Calu3 (cell line): ENCODE data around the gene QSOX1. TPM values are rescaled to one million over a fixed set of nuclear protein-coding genes. Genes with fewer than 3 reads are reported as not detected.

ENCODE experiments used
- BruUV-seq: library from RNA; stranded (reverse); fragments of 400-500 nt; replicated peaks from 2 replicates; lab custom pipeline; 2021; lab: Mats Ljungman, UMichigan
- CTCF ChIA-PET: fragments of 300-600 bp; sonication (Branson Sonifier 250); formaldehyde crosslinking; loops from one replicate; lab custom pipeline; 2022; ENCODE audit warnings: antibody characterized with exemption; lab: Charles Lee
- DNase-seq: peaks from one replicate; pipeline ENCODE4 v3.0.0; 2022
- H3K27ac Mint-ChIP-seq: one replicate; pipeline ENCODE4 v1.8.0; 2022; ENCODE audit warnings: mixed read lengths; ENCODE audit not compliant: unreplicated experiment
- H3K27me3 Mint-ChIP-seq: one replicate; pipeline ENCODE4 v1.8.0; 2022; ENCODE audit warnings: mixed read lengths; ENCODE audit not compliant: unreplicated experiment
- H3K36me3 Mint-ChIP-seq: one replicate; pipeline ENCODE4 v1.8.0; 2022; ENCODE audit warnings: mild to moderate bottlenecking, moderate library complexity, mixed read lengths; ENCODE audit not compliant: insufficient read depth, unreplicated experiment
- H3K4me1 Mint-ChIP-seq: one replicate; pipeline ENCODE4 v1.8.0; 2022; ENCODE audit warnings: mild to moderate bottlenecking, low read depth, mixed read lengths; ENCODE audit not compliant: unreplicated experiment
- H3K4me3 Mint-ChIP-seq: one replicate; pipeline ENCODE4 v1.8.0; 2022; ENCODE audit warnings: mild to moderate bottlenecking, low read depth, moderate library complexity, mixed read lengths; ENCODE audit not compliant: unreplicated experiment
- H3K9me3 Mint-ChIP-seq: one replicate; pipeline ENCODE4 v1.8.0; 2022; ENCODE audit warnings: low read depth, mixed read lengths; ENCODE audit not compliant: unreplicated experiment
- CTCF ChIP-seq: fragments of 200-600 bp; IDR thresholded peaks from one replicate; pipeline ENCODE4 v1.8.0; 2022; ENCODE audit warnings: antibody characterized with exemption; ENCODE audit not compliant: unreplicated experiment
- intact Hi-C: fragments of 100-400 bp; cut with micrococcal nuclease; formaldehyde crosslinking; loops from one replicate; pipeline ENCODE4 v1.10.0; 2022; ENCODE audit not compliant: unreplicated experiment
- total RNA-seq: library from RNA; stranded (reverse); gene quantifications from 2 replicates; pipeline ENCODE4 v1.2.3, GENCODE V29; 2022

QSOX1 gene
- total RNA-seq, 1 experiment from 2014 or later = 462 TPM

DNA sequence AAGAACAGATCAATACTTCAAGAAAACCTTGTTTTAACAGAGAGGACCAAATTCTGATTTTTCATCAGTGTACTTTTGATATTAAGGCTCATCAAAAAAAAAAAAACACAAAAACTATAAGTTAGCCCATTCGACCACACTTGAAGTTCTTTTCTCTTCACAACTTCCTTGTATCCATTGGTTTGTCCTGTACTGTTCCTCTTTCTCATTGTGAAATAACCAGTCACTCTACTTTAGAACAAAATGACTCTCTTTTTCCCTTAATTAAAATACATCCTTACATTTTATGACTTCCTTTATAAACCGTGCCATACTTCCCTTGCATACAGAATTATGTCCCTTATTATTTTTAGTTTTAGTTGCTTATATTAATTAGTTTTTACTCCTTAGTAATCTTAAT, 8.4 kb downstream of the QSOX1 start:
- no peak for DNase-seq
- Mint-ChIP-seq H3K27ac (no peak overlapping the region), H3K27me3 (no peaks in the 10 kb centered on the region), H3K9me3 (no peaks in the 10 kb centered on the region), H3K36me3 (peaks cover 20% of the 10 kb centered on the region), H3K4me1 (peaks cover 83% of the 10 kb centered on the region), H3K4me3 (no peak overlapping the region)
- TF ChIP-seq CTCF = no peak
- BruUV-seq = no TSS peak
- CTCF ChIA-PET = interaction anchor here (0.5 kb wide), 1 partner anchor 990 kb away, joined by 3 read pairs; no protein-coding TSS in a partner anchor
- intact Hi-C loops = loop anchor here (10.0 kb wide), 1 partner anchor 208 kb away; the partner anchor contains the start of gene CEP350

DNA sequence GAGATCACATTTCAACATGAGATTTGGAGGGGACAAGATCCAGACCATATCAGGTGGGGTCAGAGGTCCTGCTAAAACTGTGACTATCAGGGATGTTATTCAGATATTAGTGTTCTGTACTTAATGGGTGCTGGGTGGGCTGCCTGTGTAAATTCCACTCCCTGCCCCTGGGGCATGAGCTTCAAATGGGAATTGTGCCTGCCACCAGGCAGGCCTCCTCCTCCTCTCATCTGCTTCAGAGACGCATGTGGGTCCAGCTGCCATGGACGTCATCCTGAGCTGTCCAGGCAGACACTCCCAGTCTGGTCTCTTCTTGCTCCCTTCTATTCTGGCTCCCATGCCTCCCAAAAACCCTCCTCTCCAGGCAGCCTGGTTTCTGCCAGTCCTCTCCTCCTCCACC, 10.4 kb downstream of the QSOX1 start:
- H3K4me1 Mint-ChIP-seq = peaks cover 83% of the 10 kb centered on the region
- no peak overlapping the region for H3K4me3 Mint-ChIP-seq
- no peaks in the 10 kb centered on the region for H3K9me3 Mint-ChIP-seq
- no peaks in the 10 kb centered on the region for H3K27me3 Mint-ChIP-seq
- BruUV-seq = no TSS peak
- CTCF ChIA-PET = no interaction called here
- intact Hi-C loops = loop anchor here (10.0 kb wide), 1 partner anchor 210 kb away; the partner anchor contains the start of gene CEP350
- peaks cover 29% of the 10 kb centered on the region for H3K36me3 Mint-ChIP-seq
- no peak for TF ChIP-seq CTCF
- peak overlapping the region; percentile 7 for H3K27ac Mint-ChIP-seq
- DNase-seq = no peak

- H3K4me1 Mint-ChIP-seq = peaks cover 83% of the 10 kb centered on the region
- DNase-seq = no peak
- H3K4me3 Mint-ChIP-seq = no peak overlapping the region
- BruUV-seq = no TSS peak
- no peaks in the 10 kb centered on the region for H3K9me3 Mint-ChIP-seq
- H3K27me3 Mint-ChIP-seq = no peaks in the 10 kb centered on the region
- CTCF ChIA-PET = no interaction called here
- no peak for TF ChIP-seq CTCF
- intact Hi-C loops = loop anchor here (10.0 kb wide), 1 partner anchor 211 kb away; the partner anchor contains the start of gene CEP350
- H3K27ac Mint-ChIP-seq = peak overlapping the region; percentile 7
- H3K36me3 Mint-ChIP-seq = peaks cover 31% of the 10 kb centered on the region
Observed at GRCh38 chr1:180165509-180166435, 11.1 kb downstream of the QSOX1 start.

GRCh38 chr1:180166436-180166800, 11.7 kb downstream of the QSOX1 start:
- Mint-ChIP-seq H3K36me3 (peaks cover 35% of the 10 kb centered on the region), H3K4me3 (no peak overlapping the region), H3K27ac (no peak overlapping the region), H3K27me3 (no peaks in the 10 kb centered on the region), H3K4me1 (peaks cover 89% of the 10 kb centered on the region), H3K9me3 (no peaks in the 10 kb centered on the region)
- intact Hi-C loops = loop anchor here (10.0 kb wide), 1 partner anchor 212 kb away; the partner anchor contains the start of gene CEP350
- CTCF ChIA-PET = interaction anchor here (5.2 kb wide), 1 partner anchor 10 kb away, joined by 89 read pairs; the partner anchor contains the start of gene QSOX1
- no TSS peak for BruUV-seq
- no peak for DNase-seq
- TF ChIP-seq CTCF = no peak
